GM18909 (cell line): ENCODE data around the gene MTHFS.

Source experiments
- ATAC-seq: cut with Tn5 transposase; IDR thresholded peaks from one replicate; pipeline ENCODE4 v1.9.1; 2021; ENCODE audit warnings: mild to moderate bottlenecking; ENCODE audit not compliant: unreplicated experiment, poor library complexity

The MTHFS gene

GRCh38 chr15:79824136-79824701 lies 72.6 kb downstream of the MTHFS start:
- no peak for ATAC-seq

GRCh38 chr15:79820820-79821219 lies 76.0 kb downstream of the MTHFS start:
- no peak for ATAC-seq

GRCh38 chr15:79820176-79820575 lies 76.6 kb downstream of the MTHFS start:
- ATAC-seq = no peak

- no peak for ATAC-seq
These were observed 80.2 kb downstream of the MTHFS start for GRCh38 chr15:79816571-79816970.

- no peak for ATAC-seq
These were observed 81.3 kb downstream of the MTHFS start for GRCh38 chr15:79815468-79815867.

- no peak for ATAC-seq
These were observed 84.3 kb downstream of the MTHFS start for GRCh38 chr15:79812541-79812940.

GRCh38 chr15:79811406-79812405 lies 85.1 kb downstream of the MTHFS start:
- ATAC-seq = no peak

- no peak for ATAC-seq
These were observed 92.0 kb downstream of the MTHFS start for GRCh38 chr15:79804838-79805237.

GRCh38 chr15:79798311-79798710 lies 98.5 kb downstream of the MTHFS start:
- ATAC-seq = no peak
